ENCODE data around the gene MYO3B. TPM values are rescaled to one million over a fixed set of nuclear protein-coding genes. Genes with fewer than 3 reads are reported as not detected.

The MYO3B gene
- total and polyA plus RNA-seq, 2 donors (not counting 3 experiments of a cell fraction or from before 2014, with no cell fraction given) = 0.03 TPM; not detected in 1

DNA sequence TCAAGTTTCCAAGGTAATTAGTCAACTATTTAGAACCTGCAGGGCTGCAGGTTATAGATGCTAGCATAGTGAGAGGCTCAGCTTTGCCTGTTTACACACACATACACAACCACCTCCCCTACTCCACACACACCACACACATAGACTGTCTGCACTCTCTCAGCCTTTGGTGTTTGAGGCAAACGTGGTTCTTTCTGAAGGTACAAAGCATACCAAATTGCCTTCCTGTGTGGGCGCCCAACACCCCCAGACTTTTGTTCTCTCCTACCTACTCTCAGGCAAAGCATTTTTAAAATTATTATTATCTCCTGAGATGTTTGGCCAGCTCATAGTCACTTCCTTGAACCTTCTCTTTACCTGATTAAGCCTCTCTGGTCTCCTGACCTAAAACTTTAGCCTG lies 44.9 kb downstream of the MYO3B start:
- Histone ChIP-seq H3K9me1 (replicated peaks; ENCODE audit: control insufficient read depth, extremely low read depth, insufficient read depth, low read length) (no peaks in the 10 kb centered on the region), H2AFZ (ENCODE audit: low read depth, low read length) (no peak overlapping the region), H3K79me2 (ENCODE audit: control insufficient read depth, insufficient read depth, low read length) (no peaks in the 10 kb centered on the region), H3K9me3 (replicated peaks; ENCODE audit: control insufficient read depth, insufficient read depth, low read length) (no peaks in the 10 kb centered on the region), H3K9ac (replicated peaks; ENCODE audit: extremely low read depth, insufficient read depth, low read length) (no peak overlapping the region), H3K27me3 (ENCODE audit: control insufficient read depth in 2 of 2, insufficient read depth in 2 of 2, low read length in 2 of 2) (no peaks in the 10 kb centered on the region), H3K4me3 (replicated peaks in 1 of 3; ENCODE audit: insufficient read depth in 1 of 3, low read depth in 1 of 3, low read length in 3 of 3) (no peak overlapping the region), H3K4me2 (ENCODE audit: insufficient read depth, low read length) (no peak overlapping the region), H3K36me3 (ENCODE audit: control insufficient read depth in 2 of 2, extremely low read depth in 1 of 2, insufficient read depth in 2 of 2, low read length in 2 of 2) (no peaks in the 10 kb centered on the region), H3K4me1 (ENCODE audit: control insufficient read depth, extremely low read depth, insufficient read depth, low read length) (peaks cover 13% of the 10 kb centered on the region), H4K20me1 (replicated peaks; ENCODE audit: control insufficient read depth, extremely low read depth, insufficient read depth, low read length) (no peaks in the 10 kb centered on the region), H3K27ac (ENCODE audit: insufficient read depth, low read depth, low read length) (no peak overlapping the region)
- no peak for DNase-seq (ENCODE audit: low read depth, low spot score)
- POLR2A ChIA-PET = interaction anchor here (0.7 to 1.5 kb wide), 2 partner anchors 14 to 669 kb away, joined by 3 to 4 read pairs; no protein-coding TSS in a partner anchor
- BruUV-seq (replicated peaks) = no TSS peak
- TF ChIP-seq EZH2 (IDR thresholded peaks at IDR 0.05; ENCODE audit: borderline replicate concordance, low read depth, low read length, severe bottlenecking) (no peak), POLR2A (IDR thresholded peaks at IDR 0.05; ENCODE audit: low read depth, low read length) (no peak)
- CTCF ChIA-PET = interaction anchor here (2.6 kb wide), 1 partner anchor 13 kb away, joined by 17 read pairs; no protein-coding TSS in a partner anchor
- FAIRE-seq = no peak
- intact Hi-C loops (cut with micrococcal nuclease) = loop anchor here (10.0 kb wide), 1 partner anchor 148 kb away; no protein-coding TSS in a partner anchor
- dilution Hi-C loops (cut with MboI; ENCODE audit: extremely low pct_ligation_motif_present, low sequenced_read_pairs) = no loop called here

DNA sequence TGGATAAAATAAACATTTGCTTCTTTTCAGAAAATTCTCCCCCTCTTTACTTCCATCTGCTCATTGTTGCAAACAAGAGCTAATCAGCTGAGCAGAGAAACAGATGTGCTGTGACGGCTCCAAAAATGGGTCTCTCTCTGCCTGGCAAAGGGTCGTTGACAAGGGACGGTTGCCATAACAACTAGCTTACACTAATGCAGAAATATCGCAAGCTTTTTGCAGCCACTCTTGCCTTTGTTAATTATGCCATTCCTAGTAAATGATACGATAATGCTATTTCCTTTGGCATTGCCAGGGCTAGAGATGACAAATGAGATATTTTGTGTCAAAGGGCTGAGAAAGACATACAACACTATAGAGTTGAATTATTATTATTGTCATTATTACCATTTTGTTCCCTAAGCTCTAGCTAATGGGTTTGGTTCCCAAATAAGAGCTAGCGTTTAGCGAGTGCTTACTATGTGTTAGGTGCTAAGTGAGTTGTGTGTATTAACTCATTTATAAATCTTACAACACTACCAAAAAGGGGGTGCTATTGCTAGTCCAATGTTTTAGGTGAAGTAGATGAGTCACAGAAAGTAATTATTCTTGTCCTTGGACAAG lies 46.8 kb downstream of the MYO3B start:
- H2AFZ ChIP-seq (ENCODE audit: low read depth, low read length) = no peak overlapping the region
- no TSS peak for BruUV-seq (replicated peaks)
- intact Hi-C loops (cut with micrococcal nuclease) (loop anchor here (10.0 kb wide), 1 partner anchor 150 kb away; no protein-coding TSS in a partner anchor), dilution Hi-C loops (cut with MboI; ENCODE audit: extremely low pct_ligation_motif_present, low sequenced_read_pairs) (no loop called here)
- TF ChIP-seq, protein P1, sequence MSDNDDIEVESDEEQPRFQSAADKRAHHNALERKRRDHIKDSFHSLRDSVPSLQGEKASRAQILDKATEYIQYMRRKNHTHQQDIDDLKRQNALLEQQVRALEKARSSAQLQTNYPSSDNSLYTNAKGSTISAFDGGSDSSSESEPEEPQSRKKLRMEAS (IDR thresholded peaks at IDR 0.05; ENCODE audit: insufficient read depth, insufficient read length) = no peak
- H3K27me3 ChIP-seq (ENCODE audit: control insufficient read depth in 2 of 2, insufficient read depth in 2 of 2, low read length in 2 of 2) = no peaks in the 10 kb centered on the region
- no peaks in the 10 kb centered on the region for H3K9me3 ChIP-seq (replicated peaks; ENCODE audit: control insufficient read depth, insufficient read depth, low read length)
- no peaks in the 10 kb centered on the region for H3K79me2 ChIP-seq (ENCODE audit: control insufficient read depth, insufficient read depth, low read length)
- DNase-seq (ENCODE audit: low read depth, low spot score) (no peak), FAIRE-seq (no peak)
- no peaks in the 10 kb centered on the region for H3K9me1 ChIP-seq (replicated peaks; ENCODE audit: control insufficient read depth, extremely low read depth, insufficient read depth, low read length)
- no peak overlapping the region for H3K4me2 ChIP-seq (ENCODE audit: insufficient read depth, low read length)
- POLR2A ChIA-PET = interaction anchor here (0.6 kb wide), 1 partner anchor 395 kb away, joined by 3 read pairs; no protein-coding TSS in a partner anchor
- no peak overlapping the region for H3K4me3 ChIP-seq (replicated peaks in 1 of 3; ENCODE audit: insufficient read depth in 1 of 3, low read depth in 1 of 3, low read length in 3 of 3)
- H3K9ac ChIP-seq (replicated peaks; ENCODE audit: extremely low read depth, insufficient read depth, low read length) = no peak overlapping the region
- no peak overlapping the region for H3K27ac ChIP-seq (ENCODE audit: insufficient read depth, low read depth, low read length)
- no peaks in the 10 kb centered on the region for H4K20me1 ChIP-seq (replicated peaks; ENCODE audit: control insufficient read depth, extremely low read depth, insufficient read depth, low read length)
- CTCF ChIA-PET = interaction anchor here (0.8 to 1.6 kb wide), 5 partner anchors 10 to 292 kb away, joined by 3 to 6 read pairs (median 4); no protein-coding TSS in a partner anchor
- no peaks in the 10 kb centered on the region for H3K36me3 ChIP-seq (ENCODE audit: control insufficient read depth in 2 of 2, extremely low read depth in 1 of 2, insufficient read depth in 2 of 2, low read length in 2 of 2)
- H3K4me1 ChIP-seq (ENCODE audit: control insufficient read depth, extremely low read depth, insufficient read depth, low read length) = peaks cover 13% of the 10 kb centered on the region
